Measurements from ENCODE around the gene ALMS1.

Gene ALMS1

GRCh38 chr2:73386894-73387636 is 1.4 kb downstream of the ALMS1 start:
- peaks cover 2 to 22% (median 15%) of the 10 kb centered on the region in 5 donors for H3K4me1 ChIP-seq (ENCODE audit: control insufficient read depth in 5 of 5, insufficient read depth in 5 of 5, low read length in 5 of 5)
- no peaks in the 10 kb centered on the region for H3K9me3 ChIP-seq (ENCODE audit: control insufficient read depth in 5 of 5, low read length in 5 of 5)
- peak overlapping the region in 4 of 5 donors; percentile 69 to 94 (median 88) for H3K9ac ChIP-seq (ENCODE audit: low read length in 5 of 5)
- H3K27ac ChIP-seq (ENCODE audit: low read depth, low read length) = peak overlapping the region; percentile 70
- H3K36me3 ChIP-seq (ENCODE audit: control insufficient read depth in 5 of 5, insufficient read depth in 5 of 5, low read length in 5 of 5) = no peaks in the 10 kb centered on the region
- peak overlapping the region; percentile 77 to 98 (median 93) for H3K4me3 ChIP-seq (ENCODE audit: low read depth in 1 of 5, low read length in 5 of 5)
- H3K27me3 ChIP-seq (ENCODE audit: control insufficient read depth in 5 of 5, insufficient read depth in 4 of 5, low read length in 5 of 5) = no peaks in the 10 kb centered on the region

GRCh38 chr2:73402386-73403103 is 16.9 kb downstream of the ALMS1 start:
- peaks cover 0 to 6% (median 0%) of the 10 kb centered on the region in 5 donors for H3K36me3 ChIP-seq (ENCODE audit: control insufficient read depth in 5 of 5, insufficient read depth in 5 of 5, low read length in 5 of 5)

GRCh38 chr2:73403237-73403636 is 17.6 kb downstream of the ALMS1 start:
- H3K27me3 ChIP-seq (ENCODE audit: control insufficient read depth in 5 of 5, insufficient read depth in 4 of 5, low read length in 5 of 5) = no peaks in the 10 kb centered on the region
- peaks cover 7 to 23% (median 14%) of the 10 kb centered on the region in 5 donors for H3K9me3 ChIP-seq (ENCODE audit: control insufficient read depth in 5 of 5, low read length in 5 of 5)
- H3K27ac ChIP-seq (ENCODE audit: low read depth, low read length) = no peak overlapping the region

More at GRCh38 chr2:73402386-73403103, 16.9 kb downstream of the ALMS1 start:
- Histone ChIP-seq H3K9me3 (ENCODE audit: control insufficient read depth in 5 of 5, low read length in 5 of 5) (peaks cover 7 to 23% (median 14%) of the 10 kb centered on the region in 5 donors), H3K4me1 (ENCODE audit: control insufficient read depth in 5 of 5, insufficient read depth in 5 of 5, low read length in 5 of 5) (no peaks in the 10 kb centered on the region), H3K9ac (ENCODE audit: low read length in 5 of 5) (no peak overlapping the region), H3K27ac (ENCODE audit: low read depth, low read length) (no peak overlapping the region), H3K4me3 (ENCODE audit: low read depth in 1 of 5, low read length in 5 of 5) (no peak overlapping the region), H3K27me3 (ENCODE audit: control insufficient read depth in 5 of 5, insufficient read depth in 4 of 5, low read length in 5 of 5) (no peaks in the 10 kb centered on the region)

GRCh38 chr2:73404409-73404808 is 18.8 kb downstream of the ALMS1 start:
- H3K9me3 ChIP-seq (ENCODE audit: control insufficient read depth in 5 of 5, low read length in 5 of 5) = peaks cover 4 to 17% (median 9%) of the 10 kb centered on the region in 5 donors

More at GRCh38 chr2:73403237-73403636, 17.6 kb downstream of the ALMS1 start:
- Histone ChIP-seq H3K4me1 (ENCODE audit: control insufficient read depth in 5 of 5, insufficient read depth in 5 of 5, low read length in 5 of 5) (no peaks in the 10 kb centered on the region), H3K9ac (ENCODE audit: low read length in 5 of 5) (no peak overlapping the region), H3K4me3 (ENCODE audit: low read depth in 1 of 5, low read length in 5 of 5) (no peak overlapping the region), H3K36me3 (ENCODE audit: control insufficient read depth in 5 of 5, insufficient read depth in 5 of 5, low read length in 5 of 5) (peaks cover 0 to 6% (median 0%) of the 10 kb centered on the region in 5 donors)

GRCh38 chr2:73406996-73407395 is 21.4 kb downstream of the ALMS1 start:
- Histone ChIP-seq H3K9me3 (ENCODE audit: control insufficient read depth in 5 of 5, low read length in 5 of 5) (peaks cover 2 to 15% (median 8%) of the 10 kb centered on the region in 5 donors), H3K27me3 (ENCODE audit: control insufficient read depth in 5 of 5, insufficient read depth in 4 of 5, low read length in 5 of 5) (no peaks in the 10 kb centered on the region), H3K4me3 (ENCODE audit: low read depth in 1 of 5, low read length in 5 of 5) (no peak overlapping the region), H3K27ac (ENCODE audit: low read depth, low read length) (no peak overlapping the region), H3K4me1 (ENCODE audit: control insufficient read depth in 5 of 5, insufficient read depth in 5 of 5, low read length in 5 of 5) (no peaks in the 10 kb centered on the region), H3K9ac (ENCODE audit: low read length in 5 of 5) (no peak overlapping the region), H3K36me3 (ENCODE audit: control insufficient read depth in 5 of 5, insufficient read depth in 5 of 5, low read length in 5 of 5) (peaks cover 0 to 6% (median 3%) of the 10 kb centered on the region in 5 donors)

More at GRCh38 chr2:73404409-73404808, 18.8 kb downstream of the ALMS1 start:
- H3K4me1 ChIP-seq (ENCODE audit: control insufficient read depth in 5 of 5, insufficient read depth in 5 of 5, low read length in 5 of 5) = no peaks in the 10 kb centered on the region
- no peak overlapping the region for H3K4me3 ChIP-seq (ENCODE audit: low read depth in 1 of 5, low read length in 5 of 5)
- H3K9ac ChIP-seq (ENCODE audit: low read length in 5 of 5) = no peak overlapping the region
- H3K27ac ChIP-seq (ENCODE audit: low read depth, low read length) = no peak overlapping the region
- no peaks in the 10 kb centered on the region for H3K27me3 ChIP-seq (ENCODE audit: control insufficient read depth in 5 of 5, insufficient read depth in 4 of 5, low read length in 5 of 5)
- peaks cover 0 to 6% (median 0%) of the 10 kb centered on the region in 5 donors for H3K36me3 ChIP-seq (ENCODE audit: control insufficient read depth in 5 of 5, insufficient read depth in 5 of 5, low read length in 5 of 5)

GRCh38 chr2:73408198-73408597 is 22.6 kb downstream of the ALMS1 start:
- Histone ChIP-seq H3K27me3 (ENCODE audit: control insufficient read depth in 5 of 5, insufficient read depth in 4 of 5, low read length in 5 of 5) (no peaks in the 10 kb centered on the region), H3K9me3 (ENCODE audit: control insufficient read depth in 5 of 5, low read length in 5 of 5) (peaks cover 2 to 13% (median 8%) of the 10 kb centered on the region in 5 donors), H3K36me3 (ENCODE audit: control insufficient read depth in 5 of 5, insufficient read depth in 5 of 5, low read length in 5 of 5) (peaks cover 0 to 5% (median 2%) of the 10 kb centered on the region in 5 donors)

GRCh38 chr2:73414696-73415095 is 29.1 kb downstream of the ALMS1 start:
- H3K4me3 ChIP-seq (ENCODE audit: low read depth in 1 of 5, low read length in 5 of 5) = no peak overlapping the region
- H3K4me1 ChIP-seq (ENCODE audit: control insufficient read depth in 5 of 5, insufficient read depth in 5 of 5, low read length in 5 of 5) = peaks cover 0 to 9% (median 0%) of the 10 kb centered on the region in 5 donors
- no peak overlapping the region for H3K27ac ChIP-seq (ENCODE audit: low read depth, low read length)
- peaks cover 0 to 4% (median 3%) of the 10 kb centered on the region in 5 donors for H3K36me3 ChIP-seq (ENCODE audit: control insufficient read depth in 5 of 5, insufficient read depth in 5 of 5, low read length in 5 of 5)
- H3K9me3 ChIP-seq (ENCODE audit: control insufficient read depth in 5 of 5, low read length in 5 of 5) = no peaks in the 10 kb centered on the region
- H3K27me3 ChIP-seq (ENCODE audit: control insufficient read depth in 5 of 5, insufficient read depth in 4 of 5, low read length in 5 of 5) = no peaks in the 10 kb centered on the region
- no peak overlapping the region for H3K9ac ChIP-seq (ENCODE audit: low read length in 5 of 5)

More at GRCh38 chr2:73408198-73408597, 22.6 kb downstream of the ALMS1 start:
- Histone ChIP-seq H3K4me1 (ENCODE audit: control insufficient read depth in 5 of 5, insufficient read depth in 5 of 5, low read length in 5 of 5) (no peaks in the 10 kb centered on the region), H3K4me3 (ENCODE audit: low read depth in 1 of 5, low read length in 5 of 5) (no peak overlapping the region), H3K9ac (ENCODE audit: low read length in 5 of 5) (no peak overlapping the region), H3K27ac (ENCODE audit: low read depth, low read length) (no peak overlapping the region)

GRCh38 chr2:73415906-73416305 is 30.3 kb downstream of the ALMS1 start:
- Histone ChIP-seq H3K9me3 (ENCODE audit: control insufficient read depth in 5 of 5, low read length in 5 of 5) (no peaks in the 10 kb centered on the region), H3K27ac (ENCODE audit: low read depth, low read length) (no peak overlapping the region), H3K27me3 (ENCODE audit: control insufficient read depth in 5 of 5, insufficient read depth in 4 of 5, low read length in 5 of 5) (no peaks in the 10 kb centered on the region), H3K9ac (ENCODE audit: low read length in 5 of 5) (no peak overlapping the region), H3K4me3 (ENCODE audit: low read depth in 1 of 5, low read length in 5 of 5) (no peak overlapping the region), H3K36me3 (ENCODE audit: control insufficient read depth in 5 of 5, insufficient read depth in 5 of 5, low read length in 5 of 5) (peaks cover 0 to 3% (median 0%) of the 10 kb centered on the region in 5 donors), H3K4me1 (ENCODE audit: control insufficient read depth in 5 of 5, insufficient read depth in 5 of 5, low read length in 5 of 5) (peaks cover 0 to 9% (median 0%) of the 10 kb centered on the region in 5 donors)

- Histone ChIP-seq H3K27me3 (ENCODE audit: control insufficient read depth in 5 of 5, insufficient read depth in 4 of 5, low read length in 5 of 5) (no peaks in the 10 kb centered on the region), H3K4me3 (ENCODE audit: low read depth in 1 of 5, low read length in 5 of 5) (no peak overlapping the region), H3K9me3 (ENCODE audit: control insufficient read depth in 5 of 5, low read length in 5 of 5) (no peaks in the 10 kb centered on the region), H3K27ac (ENCODE audit: low read depth, low read length) (no peak overlapping the region), H3K9ac (ENCODE audit: low read length in 5 of 5) (no peak overlapping the region), H3K36me3 (ENCODE audit: control insufficient read depth in 5 of 5, insufficient read depth in 5 of 5, low read length in 5 of 5) (peaks cover 0 to 6% (median 2%) of the 10 kb centered on the region in 5 donors), H3K4me1 (ENCODE audit: control insufficient read depth in 5 of 5, insufficient read depth in 5 of 5, low read length in 5 of 5) (peaks cover 0 to 9% (median 0%) of the 10 kb centered on the region in 5 donors)
Observed at GRCh38 chr2:73418343-73418742, 32.7 kb downstream of the ALMS1 start.

- Histone ChIP-seq H3K9ac (ENCODE audit: low read length in 5 of 5) (no peak overlapping the region), H3K36me3 (ENCODE audit: control insufficient read depth in 5 of 5, insufficient read depth in 5 of 5, low read length in 5 of 5) (peaks cover 4 to 17% (median 13%) of the 10 kb centered on the region in 5 donors), H3K9me3 (ENCODE audit: control insufficient read depth in 5 of 5, low read length in 5 of 5) (no peaks in the 10 kb centered on the region), H3K4me1 (ENCODE audit: control insufficient read depth in 5 of 5, insufficient read depth in 5 of 5, low read length in 5 of 5) (peaks cover 0 to 4% (median 0%) of the 10 kb centered on the region in 5 donors), H3K4me3 (ENCODE audit: low read depth in 1 of 5, low read length in 5 of 5) (no peak overlapping the region), H3K27ac (ENCODE audit: low read depth, low read length) (no peak overlapping the region), H3K27me3 (ENCODE audit: control insufficient read depth in 5 of 5, insufficient read depth in 4 of 5, low read length in 5 of 5) (no peaks in the 10 kb centered on the region)
Observed at GRCh38 chr2:73423913-73424312, 38.3 kb downstream of the ALMS1 start.

Measured in subcutaneous abdominal adipose tissue (tissue), 5 donors.